ENCODE measurements around the gene JAK1. TPM values are rescaled to one million over a fixed set of nuclear protein-coding genes. Genes with fewer than 3 reads are reported as not detected.
"Not testable (repeated sequence)": the region's sequence is repeated elsewhere in the genome, so short reads cannot be mapped to it uniquely, and the experiment has no call there.

The JAK1 gene
- polyA plus RNA-seq, 1 donor from 2014 or later, result 26.8 TPM

GRCh38 chr1:64921771-64922170 lies 44.6 kb downstream of the JAK1 start:
- Histone ChIP-seq H2AFZ (ENCODE audit: low read depth, low read length) (no peak overlapping the region), H3K9me2 (ENCODE audit: insufficient read depth, low read length) (no peaks in the 10 kb centered on the region), H3K27me3 (ENCODE audit: insufficient read depth, low read depth, low read length) (no peaks in the 10 kb centered on the region), H3K9me3 (ENCODE audit: low read length) (no peaks in the 10 kb centered on the region), H3K4me3 (ENCODE audit: low read length) (no peak overlapping the region), H3K27ac (ENCODE audit: low read length) (no peak overlapping the region), H3K4me2 (ENCODE audit: low read length) (no peak overlapping the region), H4K20me1 (ENCODE audit: insufficient read depth) (no peaks in the 10 kb centered on the region), H3K79me2 (replicated peaks; ENCODE audit: insufficient read depth, low read length) (peaks cover 6% of the 10 kb centered on the region), H3F3A (ENCODE audit: insufficient read depth, low read length, poor library complexity, severe bottlenecking) (no peaks in the 10 kb centered on the region), H3K36me3 (ENCODE audit: insufficient read depth, low read length) (no peaks in the 10 kb centered on the region), H3K9ac (ENCODE audit: low read length) (no peak overlapping the region)
- TF ChIP-seq EP300 (conservative IDR thresholded peaks at IDR 0.05; ENCODE audit: poor library complexity, severe bottlenecking) (no peak), EZH2 (IDR thresholded peaks at IDR 0.05; ENCODE audit: borderline replicate concordance, insufficient read depth, low read length, poor library complexity, severe bottlenecking) (no peak), CTCF (IDR thresholded peaks at IDR 0.05; ENCODE audit: poor library complexity, severe bottlenecking) (no peak), MXI1 (conservative IDR thresholded peaks at IDR 0.05; ENCODE audit: poor library complexity, severe bottlenecking) (no peak), SMC3 (conservative IDR thresholded peaks at IDR 0.05; ENCODE audit: poor library complexity) (no peak), POLR2AphosphoS5 (IDR thresholded peaks at IDR 0.05) (no peak), RAD21 (conservative IDR thresholded peaks at IDR 0.05) (no peak), TAF1 (IDR thresholded peaks at IDR 0.05; ENCODE audit: low read depth) (no peak), REST (IDR thresholded peaks at IDR 0.05; ENCODE audit: borderline replicate concordance) (no peak)

- Histone ChIP-seq H3K27ac (ENCODE audit: low read length) (no peak overlapping the region), H4K20me1 (ENCODE audit: insufficient read depth) (no peaks in the 10 kb centered on the region), H3K27me3 (ENCODE audit: insufficient read depth, low read depth, low read length) (no peaks in the 10 kb centered on the region), H3K79me2 (replicated peaks; ENCODE audit: insufficient read depth, low read length) (peaks cover 6% of the 10 kb centered on the region), H3K4me3 (ENCODE audit: low read length) (no peak overlapping the region), H2AFZ (ENCODE audit: low read depth, low read length) (no peak overlapping the region), H3K9me2 (ENCODE audit: insufficient read depth, low read length) (no peaks in the 10 kb centered on the region), H3F3A (ENCODE audit: insufficient read depth, low read length, poor library complexity, severe bottlenecking) (no peaks in the 10 kb centered on the region), H3K36me3 (ENCODE audit: insufficient read depth, low read length) (no peaks in the 10 kb centered on the region), H3K9ac (ENCODE audit: low read length) (no peak overlapping the region), H3K4me2 (ENCODE audit: low read length) (no peak overlapping the region), H3K9me3 (ENCODE audit: low read length) (no peaks in the 10 kb centered on the region)
- TF ChIP-seq CTCF (IDR thresholded peaks at IDR 0.05; ENCODE audit: poor library complexity, severe bottlenecking) (no peak), EZH2 (IDR thresholded peaks at IDR 0.05; ENCODE audit: borderline replicate concordance, insufficient read depth, low read length, poor library complexity, severe bottlenecking) (no peak), REST (IDR thresholded peaks at IDR 0.05; ENCODE audit: borderline replicate concordance) (no peak), MXI1 (conservative IDR thresholded peaks at IDR 0.05; ENCODE audit: poor library complexity, severe bottlenecking) (no peak), RAD21 (conservative IDR thresholded peaks at IDR 0.05) (no peak), TAF1 (IDR thresholded peaks at IDR 0.05; ENCODE audit: low read depth) (no peak), SMC3 (conservative IDR thresholded peaks at IDR 0.05; ENCODE audit: poor library complexity) (no peak), POLR2AphosphoS5 (IDR thresholded peaks at IDR 0.05) (no peak), EP300 (conservative IDR thresholded peaks at IDR 0.05; ENCODE audit: poor library complexity, severe bottlenecking) (no peak)
Measured at GRCh38 chr1:64920941-64921589, 45.3 kb downstream of the JAK1 start.

- H3K4me3 ChIP-seq (ENCODE audit: low read length); H3K27me3 ChIP-seq (ENCODE audit: insufficient read depth, low read depth, low read length); H3K27ac ChIP-seq (ENCODE audit: low read length); H4K20me1 ChIP-seq (ENCODE audit: insufficient read depth); H3F3A ChIP-seq (ENCODE audit: insufficient read depth, low read length, poor library complexity, severe bottlenecking); H3K4me2 ChIP-seq (ENCODE audit: low read length); H3K36me3 ChIP-seq (ENCODE audit: insufficient read depth, low read length); H3K9ac ChIP-seq (ENCODE audit: low read length); H3K9me3 ChIP-seq (ENCODE audit: low read length); H3K9me2 ChIP-seq (ENCODE audit: insufficient read depth, low read length); H2AFZ ChIP-seq (ENCODE audit: low read depth, low read length); H3K79me2 ChIP-seq (replicated peaks; ENCODE audit: insufficient read depth, low read length): not testable (repeated sequence)
Measured at GRCh38 chr1:64919120-64919519, 47.2 kb downstream of the JAK1 start.
